NCI-H774 (cell line): Measurements from ENCODE around the gene MICAL1.

ENCODE experiments used
- DNase-seq: peaks from one replicate; lab custom pipeline; 2025; lab: John Stamatoyannopoulos, UW

The MICAL1 gene

DNA sequence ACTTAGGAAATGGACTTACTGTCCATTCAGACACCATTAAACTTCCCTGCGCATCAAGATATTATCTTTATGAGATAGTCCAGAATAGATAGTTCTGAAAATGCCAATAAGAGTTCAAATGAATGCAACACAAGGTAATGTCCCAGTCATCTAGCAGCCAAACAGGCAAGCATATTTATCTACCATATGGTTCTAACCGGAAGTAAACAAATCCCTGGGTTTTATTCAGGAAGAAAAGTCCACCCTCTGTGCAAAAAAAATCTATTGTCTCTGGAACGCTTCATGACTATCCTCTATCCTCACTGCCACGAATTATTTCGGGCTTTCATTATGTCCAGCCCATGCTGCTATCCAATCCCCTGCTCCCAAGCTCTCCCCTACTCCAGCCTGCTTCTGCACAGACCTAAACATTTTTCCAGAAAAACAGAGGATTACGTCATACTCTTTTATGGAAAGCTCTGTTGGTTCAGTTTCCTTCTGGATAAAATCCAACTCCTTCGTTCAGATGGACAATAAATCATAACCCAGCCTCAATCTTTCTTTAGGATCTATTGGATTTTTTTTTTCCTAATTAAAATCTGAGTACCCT, 26.6 kb downstream of the MICAL1 start:
- no peak for DNase-seq

- DNase-seq = no peak
Measured at GRCh38 chr6:109424946-109425345, 30.6 kb downstream of the MICAL1 start.

GRCh38 chr6:109421184-109421583, 34.4 kb downstream of the MICAL1 start:
- DNase-seq = no peak

GRCh38 chr6:109420751-109421150, 34.8 kb downstream of the MICAL1 start:
- no peak for DNase-seq

GRCh38 chr6:109417646-109418045, 37.9 kb downstream of the MICAL1 start:
- DNase-seq = no peak

GRCh38 chr6:109411034-109411433, 44.5 kb downstream of the MICAL1 start:
- DNase-seq = no peak

- DNase-seq = no peak
Measured at GRCh38 chr6:109406196-109406595, 49.4 kb downstream of the MICAL1 start.

GRCh38 chr6:109397020-109397419, 58.6 kb downstream of the MICAL1 start:
- DNase-seq = no peak

GRCh38 chr6:109396046-109396718, 59.4 kb downstream of the MICAL1 start:
- DNase-seq = no peak
